IMR-90 (cell line): Measurements from ENCODE around the gene GNAT1.

Source experiments
- BHLHE40 ChIP-seq: fragments of 150-350 bp; IDR thresholded peaks from 2 replicates; pipeline ENCODE4 v1.6.1; 2016; ENCODE audit warnings: mild to moderate bottlenecking, low read depth, low read length
- CEBPB ChIP-seq: IDR thresholded peaks from 2 replicates; pipeline ENCODE4 v1.6.1; 2012; ENCODE audit warnings: low read depth, low read length, improper control_type of control experiment
- CHD1 ChIP-seq: IDR thresholded peaks from 2 replicates; pipeline ENCODE4 v1.6.1; 2012; ENCODE audit warnings: low read depth, low read length, improper control_type of control experiment
- FOS ChIP-seq: fragments of 150-350 bp; IDR thresholded peaks from 2 replicates; pipeline ENCODE4 v1.6.1; 2016; ENCODE audit warnings: low read depth, low read length
- POLR2A ChIP-seq: IDR thresholded peaks from 2 replicates; pipeline ENCODE4 v1.6.1; 2012; ENCODE audit warnings: mild to moderate bottlenecking, low read depth, low read length
- RAD21 ChIP-seq: IDR thresholded peaks from 2 replicates; pipeline ENCODE4 v1.6.1; 2012; ENCODE audit warnings: low read length, improper control_type of control experiment
- RCOR1 ChIP-seq: IDR thresholded peaks from 2 replicates; pipeline ENCODE4 v1.6.1; 2012; ENCODE audit warnings: mild to moderate bottlenecking, low read length, improper control_type of control experiment; ENCODE audit not compliant: insufficient replicate concordance
- RFX5 ChIP-seq: IDR thresholded peaks from 2 replicates; pipeline ENCODE4 v1.8.0; 2012; ENCODE audit warnings: low read depth, mild to moderate bottlenecking, low read length, moderate library complexity
- SMC3 ChIP-seq: fragments of 150-350 bp; IDR thresholded peaks from 2 replicates; pipeline ENCODE4 v1.6.1; 2016; ENCODE audit warnings: low read depth, mild to moderate bottlenecking, antibody characterized with exemption, low read length, moderate library complexity
- USF2 ChIP-seq: fragments of 150-350 bp; IDR thresholded peaks from 2 replicates; pipeline ENCODE4 v1.6.1; 2017; ENCODE audit warnings: mild to moderate bottlenecking, antibody characterized with exemption, low read length, low read depth
- TF ChIP-seq, protein P1 (sequence below): conservative IDR thresholded peaks from 2 replicates; pipeline ENCODE4 v1.5.1; 2012; ENCODE audit warnings: mild to moderate bottlenecking, low read depth, low read length, improper control_type of control experiment
- TF ChIP-seq, protein P2 (sequence below): fragments of 150-350 bp; IDR thresholded peaks from 2 replicates; pipeline ENCODE4 v1.6.1; 2016; ENCODE audit warnings: low read depth, mild to moderate bottlenecking, low read length, moderate library complexity, borderline replicate concordance

DNA sequence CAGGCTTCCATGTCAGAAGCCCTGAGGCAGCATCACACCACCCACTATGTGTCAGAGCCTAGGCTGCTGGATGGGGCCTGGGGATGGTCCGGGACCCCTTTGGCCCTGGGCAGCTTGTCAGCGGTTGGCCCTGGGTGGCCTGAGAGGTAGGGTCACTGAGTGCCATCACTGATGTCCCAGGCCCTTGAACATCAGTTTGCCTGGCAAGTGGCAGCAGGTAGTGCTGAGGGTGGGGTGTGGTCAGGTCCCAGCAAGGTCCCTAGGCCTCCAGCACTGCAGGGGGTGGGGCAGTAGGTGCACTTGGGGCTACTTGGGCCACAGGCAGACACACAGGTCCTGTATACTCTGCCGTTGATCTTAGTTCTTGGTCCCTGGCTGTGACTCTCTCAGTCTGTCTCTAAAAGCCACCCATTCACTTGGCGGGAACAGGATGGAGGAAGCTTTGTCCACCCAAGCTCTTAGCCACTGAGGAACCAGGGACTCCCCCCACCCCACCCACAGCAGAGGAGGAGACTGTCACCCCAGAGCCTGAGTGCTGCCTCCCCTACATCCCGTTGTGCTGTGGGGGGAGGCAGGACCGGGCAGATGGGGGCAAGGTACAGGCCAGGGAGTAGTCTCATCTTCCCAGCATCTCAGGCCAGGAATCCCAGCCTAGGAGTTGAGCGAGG lies 50.4 kb downstream of the GNAT1 start:
- TF ChIP-seq FOS (no peak), POLR2A (no peak), BHLHE40 (no peak), CEBPB (no peak), RAD21 (no peak), RFX5 (no peak), SMC3 (no peak), USF2 (no peak), CHD1 (no peak), RCOR1 (no peak)
- TF ChIP-seq, protein P1, sequence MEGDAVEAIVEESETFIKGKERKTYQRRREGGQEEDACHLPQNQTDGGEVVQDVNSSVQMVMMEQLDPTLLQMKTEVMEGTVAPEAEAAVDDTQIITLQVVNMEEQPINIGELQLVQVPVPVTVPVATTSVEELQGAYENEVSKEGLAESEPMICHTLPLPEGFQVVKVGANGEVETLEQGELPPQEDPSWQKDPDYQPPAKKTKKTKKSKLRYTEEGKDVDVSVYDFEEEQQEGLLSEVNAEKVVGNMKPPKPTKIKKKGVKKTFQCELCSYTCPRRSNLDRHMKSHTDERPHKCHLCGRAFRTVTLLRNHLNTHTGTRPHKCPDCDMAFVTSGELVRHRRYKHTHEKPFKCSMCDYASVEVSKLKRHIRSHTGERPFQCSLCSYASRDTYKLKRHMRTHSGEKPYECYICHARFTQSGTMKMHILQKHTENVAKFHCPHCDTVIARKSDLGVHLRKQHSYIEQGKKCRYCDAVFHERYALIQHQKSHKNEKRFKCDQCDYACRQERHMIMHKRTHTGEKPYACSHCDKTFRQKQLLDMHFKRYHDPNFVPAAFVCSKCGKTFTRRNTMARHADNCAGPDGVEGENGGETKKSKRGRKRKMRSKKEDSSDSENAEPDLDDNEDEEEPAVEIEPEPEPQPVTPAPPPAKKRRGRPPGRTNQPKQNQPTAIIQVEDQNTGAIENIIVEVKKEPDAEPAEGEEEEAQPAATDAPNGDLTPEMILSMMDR: no peak
- TF ChIP-seq, protein P2, sequence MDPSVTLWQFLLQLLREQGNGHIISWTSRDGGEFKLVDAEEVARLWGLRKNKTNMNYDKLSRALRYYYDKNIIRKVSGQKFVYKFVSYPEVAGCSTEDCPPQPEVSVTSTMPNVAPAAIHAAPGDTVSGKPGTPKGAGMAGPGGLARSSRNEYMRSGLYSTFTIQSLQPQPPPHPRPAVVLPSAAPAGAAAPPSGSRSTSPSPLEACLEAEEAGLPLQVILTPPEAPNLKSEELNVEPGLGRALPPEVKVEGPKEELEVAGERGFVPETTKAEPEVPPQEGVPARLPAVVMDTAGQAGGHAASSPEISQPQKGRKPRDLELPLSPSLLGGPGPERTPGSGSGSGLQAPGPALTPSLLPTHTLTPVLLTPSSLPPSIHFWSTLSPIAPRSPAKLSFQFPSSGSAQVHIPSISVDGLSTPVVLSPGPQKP: no peak
